Subcutaneous adipose tissue (tissue), 4 donors: Measurements from ENCODE around the gene MAN2A1. TPM values are rescaled to one million over a fixed set of nuclear protein-coding genes. Genes with fewer than 3 reads are reported as not detected.

Source experiments
- CTCF ChIP-seq: fragments of 450-650 bp; IDR thresholded peaks from one replicate; pipeline ENCODE4 v1.5.1; 2016; ENCODE audit warnings: low read depth, mild to moderate bottlenecking, control low read depth, antibody characterized with exemption, moderate library complexity
- total RNA-seq, 4 donors: library from RNA; depleted of rRNA; stranded (reverse); fragments of >200 nt; gene quantifications; one replicate each; pipeline ENCODE4 v1.1.0, GENCODE V29; 2016

Gene MAN2A1
- total RNA-seq, 4 donors from 2014 or later: 42.8 to 67.8 (median 54.4) TPM

- no peak for TF ChIP-seq CTCF
Measured at GRCh38 chr5:109863752-109864151, 174.0 kb downstream of the MAN2A1 start.

- no peak for TF ChIP-seq CTCF
Measured at GRCh38 chr5:109865637-109866036, 175.9 kb downstream of the MAN2A1 start.

- no peak for TF ChIP-seq CTCF
Measured at GRCh38 chr5:109866051-109866450, 176.3 kb downstream of the MAN2A1 start.

GRCh38 chr5:109868737-109869136 lies 179.0 kb downstream of the MAN2A1 start:
- TF ChIP-seq CTCF: no peak

GRCh38 chr5:109873687-109874086 lies 184.0 kb downstream of the MAN2A1 start:
- no peak for TF ChIP-seq CTCF

GRCh38 chr5:109874108-109874507 lies 184.4 kb downstream of the MAN2A1 start:
- no peak for TF ChIP-seq CTCF

GRCh38 chr5:109876030-109876725 lies 186.5 kb downstream of the MAN2A1 start:
- TF ChIP-seq CTCF: no peak
